22Rv1 (cell line): ENCODE measurements around the gene FAM83E.

Experiments
- CTCF ChIP-seq: fragments of 450-650 bp; IDR thresholded peaks from 2 replicates; pipeline ENCODE4 v1.5.1; 2017; ENCODE audit warnings: mild to moderate bottlenecking
- ZFX ChIP-seq: fragments of 450-650 bp; IDR thresholded peaks from 2 replicates; pipeline ENCODE4 v1.6.1; 2017; ENCODE audit warnings: antibody characterized with exemption, borderline replicate concordance

GRCh38 chr19:48573163-48573505 is 41.7 kb downstream of the FAM83E start:
- no peak for TF ChIP-seq CTCF
- TF ChIP-seq ZFX, result no peak
